IMR-90 (cell line): ENCODE results near the gene LSMEM2. TPM values are rescaled to one million over a fixed set of nuclear protein-coding genes. Genes with fewer than 3 reads are reported as not detected.

Experiments used
- ATAC-seq: fragments of 200-7000 bp; cut with Tn5 transposase; 2 replicates; pipeline ENCODE4 v1.9.1; 2020; ENCODE audit warnings: low read depth, mild to moderate bottlenecking, moderate library complexity
- BruUV-seq: library from RNA; stranded (reverse); fragments of 400-500 nt; replicated peaks from 2 replicates; lab custom pipeline; 2021; lab: Mats Ljungman, UMichigan
- CTCF ChIA-PET: fragments of 300-600 bp; formaldehyde crosslinking; extraction: SDS; loops from one replicate; lab custom pipeline; 2021; ENCODE audit warnings: antibody characterized with exemption; lab: Yijun Ruan, JAX
- POLR2A ChIA-PET: fragments of 300-600 bp; sonication (Branson Sonifier 250); formaldehyde crosslinking; loops from one replicate; lab custom pipeline; 2022; ENCODE audit warnings: antibody characterized with exemption; ENCODE audit not compliant: unreplicated experiment; lab: Charles Lee
- DNase-seq: peaks from one replicate; pipeline ENCODE4 v3.0.0; 2013
- H2AFZ ChIP-seq: replicated peaks from 2 replicates; pipeline ENCODE3; 2013; ENCODE audit warnings: low read length, mild to moderate bottlenecking; ENCODE audit not compliant: poor library complexity
- H2AK5ac ChIP-seq: 2 replicates; pipeline ENCODE4 v1.6.1; 2013; ENCODE audit warnings: low read depth, low read length, inconsistent platforms
- H2AK9ac ChIP-seq: replicated peaks from 2 replicates; pipeline ENCODE3; 2013; ENCODE audit warnings: mild to moderate bottlenecking, low read depth, low read length, moderate library complexity; ENCODE audit not compliant: poor library complexity
- H2BK120ac ChIP-seq: 2 replicates; pipeline ENCODE4 v1.6.1; 2013; ENCODE audit warnings: low read depth, low read length, inconsistent platforms
- H2BK15ac ChIP-seq: 3 replicates; pipeline ENCODE4 v1.6.1; 2013; ENCODE audit warnings: low read depth, low read length, inconsistent platforms
- H2BK20ac ChIP-seq: 2 replicates; pipeline ENCODE4 v1.6.1; 2013; ENCODE audit warnings: low read depth, mild to moderate bottlenecking, inconsistent platforms, low read length, moderate library complexity
- H2BK5ac ChIP-seq: 2 replicates; pipeline ENCODE4 v1.6.1; 2013; ENCODE audit warnings: mild to moderate bottlenecking, low read depth, low read length, inconsistent platforms; ENCODE audit not compliant: poor library complexity, severe bottlenecking
- H3K14ac ChIP-seq: replicated peaks from 2 replicates; pipeline ENCODE4 v1.6.1; 2013; ENCODE audit warnings: low read depth, low read length, inconsistent platforms
- H3K18ac ChIP-seq: 2 replicates; pipeline ENCODE4 v1.6.1; 2013; ENCODE audit warnings: low read depth, low read length, control low read depth
- H3K23ac ChIP-seq: 2 replicates; pipeline ENCODE4 v1.6.1; 2013; ENCODE audit warnings: low read depth, low read length, inconsistent platforms
- H3K27ac ChIP-seq: 2 replicates; pipeline ENCODE4 v1.5.1; 2013; ENCODE audit warnings: mild to moderate bottlenecking, control low read depth, low read length; ENCODE audit not compliant: insufficient read depth
- H3K27me3 ChIP-seq: 2 replicates; pipeline ENCODE4 v1.6.1; 2013; ENCODE audit warnings: low read length; ENCODE audit not compliant: control insufficient read depth, insufficient read depth
- H3K36me3 ChIP-seq: 2 replicates; pipeline ENCODE4 v1.6.1; 2013; ENCODE audit warnings: low read length, mixed read lengths; ENCODE audit not compliant: control insufficient read depth, insufficient read depth
- H3K4ac ChIP-seq: 2 replicates; pipeline ENCODE4 v1.6.1; 2013; ENCODE audit warnings: low read depth, low read length, inconsistent platforms
- H3K4me1 ChIP-seq: 2 replicates; pipeline ENCODE4 v1.6.1; 2013; ENCODE audit warnings: low read length, mixed read lengths; ENCODE audit not compliant: control insufficient read depth, insufficient read depth
- H3K4me2 ChIP-seq: 2 replicates; pipeline ENCODE4 v1.6.1; 2013; ENCODE audit warnings: low read depth, mild to moderate bottlenecking, control low read depth, low read length, moderate library complexity
- H3K4me3 ChIP-seq: 2 replicates; pipeline ENCODE4 v1.5.1; 2013; ENCODE audit warnings: low read depth, mild to moderate bottlenecking, control low read depth, low read length, moderate library complexity; ENCODE audit not compliant: insufficient read depth
- H3K56ac ChIP-seq: 2 replicates; pipeline ENCODE4 v1.6.1; 2013; ENCODE audit warnings: low read length, inconsistent platforms; ENCODE audit not compliant: insufficient read depth; ENCODE audit errors: extremely low read depth
- H3K79me1 ChIP-seq, 2 experiments: 2 replicates each; pipeline ENCODE4 v1.6.1; 2013; ENCODE audit warnings: low read length in 2 of 2, inconsistent platforms in 1 of 2, low read depth in 1 of 2
- H3K9ac ChIP-seq: 2 replicates; pipeline ENCODE4 v1.6.1; 2013; ENCODE audit warnings: low read depth, low read length, control low read depth
- H3K9me1 ChIP-seq: 2 replicates; pipeline ENCODE4 v1.6.1; 2013; ENCODE audit warnings: low read length, inconsistent platforms; ENCODE audit not compliant: insufficient read depth
- H3K9me3 ChIP-seq: 2 replicates; pipeline ENCODE4 v1.6.1; 2013; ENCODE audit warnings: low read length; ENCODE audit not compliant: control insufficient read depth, insufficient read depth
- H4K20me1 ChIP-seq: 2 replicates; pipeline ENCODE4 v1.6.1; 2013; ENCODE audit warnings: low read length, inconsistent platforms; ENCODE audit not compliant: insufficient read depth
- H4K5ac ChIP-seq: 2 replicates; pipeline ENCODE4 v1.6.1; 2013; ENCODE audit warnings: mild to moderate bottlenecking, low read depth, low read length, control low read depth
- H4K8ac ChIP-seq, 2 experiments: 2 replicates each; pipeline ENCODE4 v1.6.1; 2013; ENCODE audit warnings: low read depth in 2 of 2, low read length in 2 of 2, control low read depth in 1 of 2, inconsistent platforms in 1 of 2
- H4K91ac ChIP-seq: 2 replicates; pipeline ENCODE4 v1.6.1; 2013; ENCODE audit warnings: low read depth, low read length, inconsistent platforms; ENCODE audit not compliant: insufficient read depth
- CEBPB ChIP-seq: IDR thresholded peaks from 2 replicates; pipeline ENCODE4 v1.6.1; 2012; ENCODE audit warnings: low read depth, low read length, improper control_type of control experiment
- CHD1 ChIP-seq: IDR thresholded peaks from 2 replicates; pipeline ENCODE4 v1.6.1; 2012; ENCODE audit warnings: low read depth, low read length, improper control_type of control experiment
- CTCF ChIP-seq: conservative IDR thresholded peaks from 2 replicates; pipeline ENCODE4 v1.5.1; 2012; ENCODE audit warnings: mild to moderate bottlenecking, low read depth, low read length, improper control_type of control experiment
- FOS ChIP-seq: fragments of 150-350 bp; IDR thresholded peaks from 2 replicates; pipeline ENCODE4 v1.6.1; 2016; ENCODE audit warnings: low read depth, low read length
- MAFK ChIP-seq: IDR thresholded peaks from 2 replicates; pipeline ENCODE4 v1.6.1; 2012; ENCODE audit warnings: low read depth, low read length, improper control_type of control experiment
- MAZ ChIP-seq: IDR thresholded peaks from 2 replicates; pipeline ENCODE4 v1.6.1; 2012; ENCODE audit warnings: low read depth, mild to moderate bottlenecking, low read length, improper control_type of control experiment, moderate library complexity, borderline replicate concordance
- MXI1 ChIP-seq: IDR thresholded peaks from 2 replicates; pipeline ENCODE4 v1.6.1; 2012; ENCODE audit warnings: low read depth, mild to moderate bottlenecking, low read length, moderate library complexity, borderline replicate concordance
- RCOR1 ChIP-seq: IDR thresholded peaks from 2 replicates; pipeline ENCODE4 v1.6.1; 2012; ENCODE audit warnings: mild to moderate bottlenecking, low read length, improper control_type of control experiment; ENCODE audit not compliant: insufficient replicate concordance
- RFX5 ChIP-seq: IDR thresholded peaks from 2 replicates; pipeline ENCODE4 v1.8.0; 2012; ENCODE audit warnings: low read depth, mild to moderate bottlenecking, low read length, moderate library complexity
- SMC3 ChIP-seq: fragments of 150-350 bp; IDR thresholded peaks from 2 replicates; pipeline ENCODE4 v1.6.1; 2016; ENCODE audit warnings: low read depth, mild to moderate bottlenecking, antibody characterized with exemption, low read length, moderate library complexity
- WGBS, 2 experiments: methylation state at CpG; one replicate each; pipeline versions ENCODE4 v1.1.5 to v1.1.7; 2013; ENCODE audit warnings: missing lambda C conversion rate in 2 of 2; ENCODE audit not compliant: insufficient read length in 1 of 2; ENCODE audit errors: extremely low coverage in 2 of 2; 5-methylcytosine and 5-hydroxymethylcytosine counted together
- dilution Hi-C: fragments of 300-500 bp; cut with HindIII; formaldehyde crosslinking; loops from one replicate; pipeline ENCODE4 v1.14.3; 2018; ENCODE audit warnings: low sequenced_read_pairs; ENCODE audit not compliant: unreplicated experiment
- in situ Hi-C: fragments of 300-500 bp; cut with MboI; formaldehyde crosslinking; loops from 3 replicates; pipeline ENCODE4 v1.14.3; 2019; ENCODE audit warnings: low sequenced_read_pairs, inconsistent platforms, mixed read lengths
- intact Hi-C: fragments of 100-400 bp; cut with micrococcal nuclease; formaldehyde crosslinking; loops from 2 replicates; pipeline ENCODE4 v1.10.0; 2022
- polyA plus RNA-seq, 3 experiments: library from polyadenylated mRNA; depleted of rRNA; stranded (reverse); fragments of >200 nt; gene quantifications; 2 replicates each; pipeline ENCODE4 v1.2.3, GENCODE V29; 2012; ENCODE audit warnings: low replicate concordance in 1 of 3
- total RNA-seq: library from RNA; depleted of rRNA; stranded (reverse); fragments of >200 nt; gene quantifications from 2 replicates; pipeline ENCODE4 v1.2.3, GENCODE V29; 2012
- TF ChIP-seq, protein P1 (sequence below): fragments of 150-350 bp; IDR thresholded peaks from 2 replicates; pipeline ENCODE4 v1.6.1; 2016; ENCODE audit warnings: low read depth, mild to moderate bottlenecking, low read length, moderate library complexity, borderline replicate concordance

LSMEM2 gene
- total and polyA plus RNA-seq, 2 of the 4 experiments (the other 2 are of a cell fraction): under 0.01 TPM; not detected in 1

DNA sequence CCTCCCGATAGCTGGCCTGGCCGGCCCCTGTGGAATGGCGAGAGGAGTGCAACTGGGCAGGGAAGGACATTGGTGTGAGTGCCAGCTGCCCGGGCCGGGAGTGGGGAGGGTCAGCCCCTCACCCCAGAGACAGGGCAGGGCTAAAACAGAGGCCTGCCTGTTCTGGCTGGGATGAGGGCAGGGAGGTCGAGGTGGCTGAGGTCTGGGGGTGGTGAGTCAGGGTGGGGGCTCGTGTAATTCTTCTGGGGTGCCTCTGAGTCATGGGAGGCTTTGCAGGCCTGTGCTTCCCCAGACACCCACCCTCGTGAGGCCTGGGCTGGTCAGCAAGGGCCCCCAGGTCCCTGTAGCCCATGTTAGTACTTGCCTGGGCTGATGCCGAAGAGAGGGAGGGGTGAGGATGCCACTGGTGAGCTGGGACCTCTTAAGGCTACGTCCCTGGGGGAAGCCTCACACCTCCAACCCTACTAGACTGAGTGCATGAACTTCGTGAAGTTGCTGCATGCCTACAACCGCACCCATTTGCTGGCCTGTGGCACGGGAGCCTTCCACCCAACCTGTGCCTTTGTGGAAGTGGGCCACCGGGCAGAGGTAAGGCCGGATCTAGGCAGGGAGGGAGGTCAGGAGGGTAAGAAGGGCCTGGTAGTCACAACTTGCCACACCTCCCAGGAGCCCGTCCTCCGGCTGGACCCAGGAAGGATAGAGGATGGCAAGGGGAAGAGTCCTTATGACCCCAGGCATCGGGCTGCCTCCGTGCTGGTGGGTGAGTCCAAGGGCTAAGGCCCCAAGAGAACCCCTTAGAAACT is 8.3 kb upstream of the LSMEM2 start:
- intact Hi-C loops (no loop called here), in situ Hi-C loops (loop anchor here (5.0 kb wide), 2 partner anchors 43 to 78 kb away; partner anchors contain the start of gene GNAT1), dilution Hi-C loops (no loop called here)
- POLR2A ChIA-PET: no interaction called here
- H2BK15ac ChIP-seq: peak overlapping the region; percentile 86; the same call in 1 of the 3 replicates
- peak overlapping the region; percentile 95 for H2BK120ac ChIP-seq
- H2AK9ac ChIP-seq: peak overlapping the region; percentile 95
- no peak for ATAC-seq
- H2BK5ac ChIP-seq: peak overlapping the region; percentile 83
- DNase-seq: peak; percentile 37
- peak overlapping the region; percentile 91 for H4K91ac ChIP-seq
- CTCF ChIA-PET: interaction anchor here (1.3 to 2.2 kb wide), 2 partner anchors 10 to 44 kb away, joined by 4 to 7 read pairs; no protein-coding TSS in a partner anchor
- H3K56ac ChIP-seq: no peak overlapping the region
- WGBS, 2 experiments: 58% methylated on average over 2 of the region's 19 CpGs; no CpG with 5 or more reads in 1 of the 2 experiments
- H3K9me3 ChIP-seq: no peaks in the 10 kb centered on the region
- BruUV-seq: no TSS peak
- 0 out of 2 replicates have a peak overlapping the region, but pooled peaks have one; percentile 10 for H3K9ac ChIP-seq
- H3K79me1 ChIP-seq: peaks cover 3 to 40% of the 10 kb centered on the region in 2 experiments; a peak in 3 of 4 replicates
- H3K27me3 ChIP-seq: no peaks in the 10 kb centered on the region
- no peak for TF ChIP-seq RCOR1
- TF ChIP-seq CHD1: no peak
- TF ChIP-seq, protein P1, sequence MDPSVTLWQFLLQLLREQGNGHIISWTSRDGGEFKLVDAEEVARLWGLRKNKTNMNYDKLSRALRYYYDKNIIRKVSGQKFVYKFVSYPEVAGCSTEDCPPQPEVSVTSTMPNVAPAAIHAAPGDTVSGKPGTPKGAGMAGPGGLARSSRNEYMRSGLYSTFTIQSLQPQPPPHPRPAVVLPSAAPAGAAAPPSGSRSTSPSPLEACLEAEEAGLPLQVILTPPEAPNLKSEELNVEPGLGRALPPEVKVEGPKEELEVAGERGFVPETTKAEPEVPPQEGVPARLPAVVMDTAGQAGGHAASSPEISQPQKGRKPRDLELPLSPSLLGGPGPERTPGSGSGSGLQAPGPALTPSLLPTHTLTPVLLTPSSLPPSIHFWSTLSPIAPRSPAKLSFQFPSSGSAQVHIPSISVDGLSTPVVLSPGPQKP: no peak
- TF ChIP-seq MAZ: 0 out of 2 replicates have a peak, but pooled peaks have one; percentile 24
- no peak for TF ChIP-seq CEBPB
- no peak for TF ChIP-seq CTCF
- no peak for TF ChIP-seq MXI1
- peak; percentile 45; the same call in 1 of the 2 replicates for TF ChIP-seq FOS
- TF ChIP-seq RFX5: no peak
- TF ChIP-seq MAFK: no peak
- no peak for TF ChIP-seq SMC3
- no peak overlapping the region for H3K4me3 ChIP-seq
- peak overlapping the region; percentile 92 for H3K14ac ChIP-seq
- peaks cover 31% of the 10 kb centered on the region for H3K9me1 ChIP-seq
- H2AFZ ChIP-seq: peak overlapping the region; percentile 71
- peak overlapping the region; percentile 8; the same call in 1 of the 2 replicates for H3K27ac ChIP-seq
- peaks cover 12% of the 10 kb centered on the region; the same call in 1 of the 2 replicates for H3K36me3 ChIP-seq
- peak overlapping the region; percentile 45; the same call in 1 of the 2 replicates for H3K23ac ChIP-seq
- peak overlapping the region; percentile 98 for H3K4ac ChIP-seq
- peak overlapping the region; percentile 98 for H2AK5ac ChIP-seq
- H3K4me2 ChIP-seq: peak overlapping the region; percentile 71
- peak overlapping the region; percentile 11; the same call in 1 of the 2 replicates for H3K18ac ChIP-seq
- H2BK20ac ChIP-seq: peak overlapping the region; percentile 49
- H4K20me1 ChIP-seq: no peaks in the 10 kb centered on the region
- peaks cover 50% of the 10 kb centered on the region for H3K4me1 ChIP-seq
- peak overlapping the region in 1 of 2 experiments; percentile 94; a peak in 2 of 4 replicates for H4K8ac ChIP-seq
- H4K5ac ChIP-seq: peak overlapping the region; percentile 46
